ENCODE data around the gene SPRED3.
"Not testable (repeated sequence)": the region's sequence is repeated elsewhere in the genome, so short reads cannot be mapped to it uniquely, and the experiment has no call there.

SPRED3 gene

DNA sequence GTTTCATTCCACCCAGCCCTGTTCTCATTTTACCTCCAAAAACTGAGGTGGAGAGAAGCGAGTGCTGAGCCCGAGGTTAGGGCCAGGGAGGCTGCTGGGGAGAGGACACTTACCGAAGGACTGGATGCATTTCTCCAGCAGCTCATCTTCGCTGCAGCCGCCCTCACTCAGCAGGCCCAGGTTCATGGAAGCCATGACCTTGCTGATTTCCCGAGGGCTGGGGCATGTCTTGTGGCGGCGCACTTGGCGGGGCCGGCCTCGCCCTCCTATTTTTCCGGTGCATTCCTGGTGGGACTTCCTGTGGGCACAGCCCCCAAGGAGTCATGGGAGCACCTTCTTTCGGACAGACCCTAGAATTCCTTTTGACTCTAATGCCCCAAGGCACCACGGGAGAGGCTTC is 33.4 kb downstream of the SPRED3 start:
- TF ChIP-seq, protein P1, sequence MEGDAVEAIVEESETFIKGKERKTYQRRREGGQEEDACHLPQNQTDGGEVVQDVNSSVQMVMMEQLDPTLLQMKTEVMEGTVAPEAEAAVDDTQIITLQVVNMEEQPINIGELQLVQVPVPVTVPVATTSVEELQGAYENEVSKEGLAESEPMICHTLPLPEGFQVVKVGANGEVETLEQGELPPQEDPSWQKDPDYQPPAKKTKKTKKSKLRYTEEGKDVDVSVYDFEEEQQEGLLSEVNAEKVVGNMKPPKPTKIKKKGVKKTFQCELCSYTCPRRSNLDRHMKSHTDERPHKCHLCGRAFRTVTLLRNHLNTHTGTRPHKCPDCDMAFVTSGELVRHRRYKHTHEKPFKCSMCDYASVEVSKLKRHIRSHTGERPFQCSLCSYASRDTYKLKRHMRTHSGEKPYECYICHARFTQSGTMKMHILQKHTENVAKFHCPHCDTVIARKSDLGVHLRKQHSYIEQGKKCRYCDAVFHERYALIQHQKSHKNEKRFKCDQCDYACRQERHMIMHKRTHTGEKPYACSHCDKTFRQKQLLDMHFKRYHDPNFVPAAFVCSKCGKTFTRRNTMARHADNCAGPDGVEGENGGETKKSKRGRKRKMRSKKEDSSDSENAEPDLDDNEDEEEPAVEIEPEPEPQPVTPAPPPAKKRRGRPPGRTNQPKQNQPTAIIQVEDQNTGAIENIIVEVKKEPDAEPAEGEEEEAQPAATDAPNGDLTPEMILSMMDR (IDR thresholded peaks at IDR 0.05; ENCODE audit: low read depth, low read length, missing control alignments): no peak
- DNase-seq (ENCODE audit: low read depth): no peak

DNA sequence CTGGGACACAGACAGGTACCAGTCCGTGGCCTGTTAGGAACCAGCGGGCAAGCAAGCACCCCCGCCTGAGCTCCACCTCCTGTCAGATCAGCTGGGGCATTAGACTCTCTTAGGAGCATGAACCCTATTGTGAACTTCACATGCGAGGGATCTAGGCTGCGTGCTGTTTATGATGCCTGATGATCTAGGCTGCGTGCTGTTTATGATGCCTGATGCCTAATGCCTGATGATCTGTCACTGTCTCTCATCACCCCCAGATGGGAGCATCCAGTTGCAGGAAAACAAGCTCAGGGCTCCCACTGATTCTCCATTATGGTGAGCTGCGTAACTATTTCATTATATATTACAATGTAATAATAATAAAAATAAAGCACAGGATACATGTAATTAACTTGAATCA is 33.9 kb downstream of the SPRED3 start:
- no peak for DNase-seq (ENCODE audit: low read depth)
- no peak overlapping the region for H3K4me3 ChIP-seq (ENCODE audit: low read depth, low read length)
- TF ChIP-seq, protein P1 (IDR thresholded peaks at IDR 0.05; ENCODE audit: low read depth, low read length, missing control alignments): no peak

More for the DNA sequence above, 33.4 kb downstream of the SPRED3 start:
- H3K4me3 ChIP-seq (ENCODE audit: low read depth, low read length): no peak overlapping the region

DNA sequence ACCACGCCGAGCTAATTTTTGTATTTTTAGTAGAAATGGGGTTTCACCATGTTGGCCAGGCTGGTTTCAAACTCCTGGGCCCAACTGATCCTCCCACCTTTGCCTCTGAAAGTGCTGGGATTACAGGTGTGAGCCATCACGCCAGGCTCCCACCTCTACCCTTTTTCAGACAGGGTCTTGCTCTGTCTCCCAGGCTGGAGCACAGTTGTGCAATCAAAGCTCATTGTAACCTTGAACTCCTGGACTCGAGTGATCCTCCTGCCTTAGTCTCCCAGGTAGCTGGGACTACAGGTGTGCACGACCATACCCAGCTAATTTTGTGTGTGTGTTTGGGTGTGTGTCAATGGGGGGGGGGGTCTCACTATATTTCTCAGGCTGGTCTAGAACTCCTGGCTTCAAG is 35.8 kb downstream of the SPRED3 start:
- TF ChIP-seq, protein P1 (IDR thresholded peaks at IDR 0.05; ENCODE audit: low read depth, low read length, missing control alignments): no peak
- no peak overlapping the region for H3K4me3 ChIP-seq (ENCODE audit: low read depth, low read length)
- DNase-seq (ENCODE audit: low read depth): no peak

DNA sequence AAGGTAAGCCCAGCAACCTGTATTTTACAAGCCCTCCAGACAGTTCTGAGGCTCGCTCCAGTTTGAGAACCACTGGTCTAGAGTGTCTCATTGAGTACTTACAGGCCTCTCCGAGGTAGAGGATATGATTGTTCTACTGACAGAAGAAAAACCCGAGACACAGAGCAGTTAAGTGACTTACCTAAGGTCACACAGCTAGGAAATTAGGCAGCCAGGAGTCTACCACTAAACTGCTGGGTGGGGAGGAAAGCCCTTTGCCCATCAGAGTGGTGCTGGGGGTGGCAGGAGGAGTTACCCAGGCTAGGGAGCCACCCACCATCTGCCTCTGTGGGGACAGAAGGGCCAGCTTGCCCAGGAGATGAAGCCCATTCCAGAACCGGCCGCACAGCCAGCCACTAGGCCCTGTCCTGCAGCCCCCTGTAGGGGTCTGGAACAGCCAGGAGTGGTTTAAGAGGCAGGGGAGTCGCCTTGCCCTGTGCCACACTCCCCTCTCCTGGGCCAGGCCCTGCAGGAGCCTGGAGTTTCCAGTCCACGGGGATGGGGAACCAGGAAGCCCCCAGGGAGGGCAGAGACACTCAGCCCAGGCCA is 36.8 kb downstream of the SPRED3 start:
- no peak overlapping the region for H3K4me3 ChIP-seq (ENCODE audit: low read depth, low read length)
- TF ChIP-seq, protein P1 (IDR thresholded peaks at IDR 0.05; ENCODE audit: low read depth, low read length, missing control alignments): no peak
- no peak for DNase-seq (ENCODE audit: low read depth)

DNA sequence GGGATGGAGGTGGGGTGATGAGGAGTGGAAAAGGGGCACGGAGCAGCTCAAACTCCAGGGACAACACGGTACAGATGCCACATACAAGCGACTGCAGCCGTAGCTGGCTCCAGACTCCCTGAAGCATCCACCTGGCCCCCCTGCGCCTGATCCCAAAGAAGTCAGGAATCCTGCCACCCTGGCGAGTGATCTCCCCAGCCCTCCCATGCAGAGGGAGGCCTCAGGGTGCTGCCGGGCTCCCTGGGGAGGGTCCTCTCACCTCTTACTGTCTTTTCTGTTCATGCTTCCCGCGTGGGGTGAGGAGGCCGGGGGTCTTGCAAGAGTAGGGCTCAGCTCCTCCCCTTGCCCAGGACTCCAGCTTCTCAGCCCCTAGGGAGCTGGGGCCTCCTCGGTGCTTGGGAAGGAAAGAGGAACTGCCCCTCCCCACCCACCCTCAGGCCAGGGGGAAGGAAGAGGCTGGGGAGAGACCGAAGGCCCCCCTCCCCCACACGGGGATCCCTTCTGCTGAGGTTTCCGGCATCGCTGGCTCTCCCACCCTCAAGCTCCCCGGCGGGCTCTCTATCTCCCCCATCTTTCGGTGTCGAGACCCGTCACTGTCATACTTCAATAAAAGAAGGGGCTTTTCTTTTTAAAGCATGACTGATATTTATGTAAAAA is 37.4 kb downstream of the SPRED3 start, which contains the start of gene RASGRP4:
Gene RASGRP4, minus strand, starts transcription at position 410 of the 657 bp plus-strand sequence. Its CDS starts 128 bp downstream, at position 282.
- H3K4me3 ChIP-seq (ENCODE audit: low read depth, low read length): no peak within 1 kb of the TSS
- TF ChIP-seq, protein P1 (IDR thresholded peaks at IDR 0.05; ENCODE audit: low read depth, low read length, missing control alignments): no peak
- no peak for DNase-seq (ENCODE audit: low read depth)

DNA sequence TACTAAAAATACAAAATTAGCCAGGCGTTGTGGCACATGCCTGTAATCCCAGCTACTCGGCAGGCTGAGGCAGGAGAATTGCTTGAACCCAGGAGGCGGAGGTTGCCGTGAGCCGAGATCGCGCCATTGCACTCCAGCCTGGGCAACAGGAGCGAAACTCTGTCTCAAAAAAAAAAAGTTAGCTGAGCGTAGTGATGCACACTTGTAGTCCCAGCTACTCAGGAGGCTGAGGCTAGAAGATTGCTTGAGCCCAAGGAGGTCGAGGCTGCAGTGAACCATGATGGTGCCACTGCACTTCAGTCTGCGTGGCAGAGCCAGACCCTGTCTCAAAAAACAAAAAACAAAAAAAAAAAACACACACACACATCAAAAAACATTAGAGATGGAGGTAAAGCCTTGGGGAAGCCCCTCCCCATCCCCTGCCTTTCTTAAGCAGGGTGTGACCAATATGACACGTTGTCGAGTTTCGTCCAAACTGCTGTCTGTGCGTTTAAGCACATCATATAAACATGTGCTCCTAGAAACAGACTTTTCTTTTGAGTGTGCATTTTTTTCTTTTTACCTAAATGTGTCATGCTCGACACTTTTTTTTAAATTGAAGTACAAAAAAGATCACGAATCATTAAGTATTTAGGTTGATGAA is 38.7 kb downstream of the SPRED3 start:
- not testable (repeated sequence) for H3K4me3 ChIP-seq (ENCODE audit: low read depth, low read length)
- DNase-seq (ENCODE audit: low read depth): peak; percentile 60

DNA sequence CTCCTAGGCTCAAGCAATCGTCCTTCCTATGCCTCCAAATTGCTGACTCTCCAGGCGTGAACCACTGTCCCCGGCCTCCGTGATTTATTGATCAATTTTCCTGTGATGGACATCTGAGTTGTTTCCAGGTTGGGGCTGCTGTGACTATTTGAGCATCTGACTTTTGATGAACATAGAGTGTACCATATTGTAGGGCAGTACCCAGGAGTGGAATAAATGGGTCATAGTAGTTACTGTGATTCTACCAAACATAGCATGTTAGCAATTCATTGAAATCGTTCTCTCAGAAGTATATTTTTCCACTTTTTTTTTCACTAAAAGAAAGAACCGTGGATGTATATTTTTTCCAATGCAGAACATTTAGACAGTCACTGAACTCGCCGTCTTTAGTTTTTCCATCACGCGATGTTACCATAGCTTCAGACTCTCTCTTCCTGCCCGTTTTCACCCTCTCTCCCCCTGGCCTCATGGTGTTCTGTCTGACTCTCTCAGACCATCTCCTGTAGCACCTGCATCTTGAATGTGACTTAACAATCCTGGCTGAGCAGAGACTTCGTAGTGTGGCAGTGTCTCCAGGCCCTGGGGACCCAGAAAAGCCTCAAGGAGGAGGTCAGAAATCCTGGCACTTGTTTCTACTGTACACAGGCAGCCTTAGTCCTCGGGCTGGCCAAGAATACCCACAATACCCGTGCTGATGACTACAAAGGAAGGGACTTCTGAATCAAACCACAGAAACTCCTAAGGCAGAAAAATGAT is 40.7 kb downstream of the SPRED3 start:
- DNase-seq (ENCODE audit: low read depth): no peak
- TF ChIP-seq, protein P1 (IDR thresholded peaks at IDR 0.05; ENCODE audit: low read depth, low read length, missing control alignments): no peak
- H3K4me3 ChIP-seq (ENCODE audit: low read depth, low read length): no peak overlapping the region

Measured in GM12864 (cell line).